GM18951 (cell line): Measurements from ENCODE around the gene TRIM2.

Experiments
- POLR2A ChIP-seq: IDR thresholded peaks from 4 replicates; pipeline ENCODE4 v1.6.1; 2011; ENCODE audit warnings: mild to moderate bottlenecking; ENCODE audit not compliant: insufficient read length, insufficient read depth; ENCODE audit errors: extremely low read depth
- in situ Hi-C: fragments of 300-500 bp; cut with MboI; formaldehyde crosslinking; loops from one replicate; pipeline ENCODE4 v1.12.0; 2022; ENCODE audit warnings: low sequenced_read_pairs, mixed read lengths, inconsistent platforms; ENCODE audit not compliant: unreplicated experiment

The TRIM2 gene

DNA sequence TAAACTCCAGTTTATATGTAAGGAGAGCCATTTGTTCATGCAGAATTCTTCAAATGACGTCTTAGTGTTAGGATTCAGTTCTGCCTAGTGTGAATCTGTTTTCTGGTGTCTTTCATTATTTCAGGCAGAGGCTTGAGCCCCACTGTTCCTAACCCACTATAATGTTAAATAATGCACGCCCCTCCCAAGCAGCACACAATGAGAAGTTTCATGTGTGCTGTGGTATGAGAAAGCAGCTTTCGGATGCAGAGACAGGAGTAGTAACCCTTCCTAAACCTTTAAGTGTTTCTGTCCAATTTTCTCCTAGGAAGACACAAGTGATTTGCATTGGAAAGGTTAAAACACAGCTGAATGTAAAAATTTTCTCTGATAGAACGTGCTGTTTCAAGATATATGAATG, 54.5 kb downstream of the TRIM2 start:
- in situ Hi-C loops: no loop called here

DNA sequence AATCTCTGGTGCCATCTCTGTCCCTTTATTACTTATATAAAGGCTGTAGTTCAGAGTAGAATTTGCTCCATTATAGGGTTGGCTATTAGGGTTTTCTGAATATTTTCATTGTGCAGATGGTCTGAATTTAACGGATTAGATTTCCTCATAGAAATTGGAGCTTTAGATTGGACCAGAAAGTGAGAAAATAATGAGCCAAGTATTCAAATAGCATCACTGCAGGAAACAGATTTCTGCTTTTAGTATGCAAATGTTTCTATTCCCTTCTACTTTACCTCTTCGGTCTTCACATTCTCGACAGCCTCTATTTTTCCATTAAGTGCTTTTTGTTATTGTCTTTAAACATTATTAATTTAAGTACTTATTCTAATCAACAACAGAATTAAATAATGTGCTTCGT, 55.4 kb downstream of the TRIM2 start:
- in situ Hi-C loops: no loop called here

More for the DNA sequence above, 54.5 kb downstream of the TRIM2 start:
- no peak for TF ChIP-seq POLR2A

DNA sequence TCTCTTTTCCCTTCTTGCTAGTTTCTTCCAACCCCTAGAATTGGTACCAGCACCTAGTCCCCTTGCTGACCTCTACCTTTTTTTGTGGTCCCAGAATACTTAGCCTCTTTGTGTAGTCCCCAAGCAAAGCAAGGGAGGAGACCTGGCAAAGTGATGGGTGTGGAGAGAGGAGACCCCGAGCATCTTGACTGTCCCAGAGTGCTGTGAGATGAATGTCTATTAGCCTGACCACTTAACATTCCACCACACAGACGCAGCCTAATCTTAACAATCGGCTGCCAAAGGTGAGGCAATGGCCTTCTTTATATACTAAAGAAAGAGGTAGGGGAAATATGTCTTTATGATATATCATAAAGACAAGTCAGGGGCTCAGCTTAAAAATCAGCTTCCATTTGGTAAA, 55.9 kb downstream of the TRIM2 start:
- TF ChIP-seq POLR2A: no peak

More for the DNA sequence above, 55.4 kb downstream of the TRIM2 start:
- TF ChIP-seq POLR2A: no peak

DNA sequence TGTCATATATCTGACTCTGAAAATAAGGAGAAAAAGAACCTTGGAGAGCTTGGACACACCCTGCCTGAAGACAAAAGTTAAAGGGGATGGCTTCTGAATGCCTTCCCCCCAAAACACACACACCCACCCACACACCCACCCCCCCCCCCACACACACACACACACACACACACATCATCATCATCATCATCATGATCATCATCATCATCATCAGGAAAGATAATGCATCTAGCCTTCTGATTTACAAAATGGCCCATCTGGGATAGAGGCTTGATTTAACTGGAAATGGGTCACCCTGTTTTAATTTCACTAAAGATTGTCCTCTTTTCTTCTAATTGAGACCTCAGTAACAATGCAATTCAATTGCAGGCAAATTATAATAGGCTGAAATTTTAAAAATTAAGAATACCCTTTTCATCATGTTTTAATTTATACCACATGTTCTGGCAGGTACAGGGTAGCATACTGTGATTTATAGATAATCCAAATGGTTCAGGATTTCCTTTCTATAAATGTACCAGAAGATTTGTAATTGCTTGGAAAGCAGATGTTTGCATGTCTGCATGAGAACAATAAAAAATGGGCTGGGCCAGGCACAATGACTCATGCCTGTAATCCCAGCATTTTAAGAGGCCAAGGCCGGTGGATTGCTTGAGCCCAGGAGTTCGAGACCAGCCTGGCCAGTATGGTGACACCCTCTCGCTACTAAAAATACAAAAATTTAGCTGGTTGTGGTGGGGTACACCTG, 56.5 kb downstream of the TRIM2 start:
- TF ChIP-seq POLR2A: no peak
- in situ Hi-C loops: no loop called here

More for the DNA sequence above, 55.9 kb downstream of the TRIM2 start:
- in situ Hi-C loops: no loop called here

DNA sequence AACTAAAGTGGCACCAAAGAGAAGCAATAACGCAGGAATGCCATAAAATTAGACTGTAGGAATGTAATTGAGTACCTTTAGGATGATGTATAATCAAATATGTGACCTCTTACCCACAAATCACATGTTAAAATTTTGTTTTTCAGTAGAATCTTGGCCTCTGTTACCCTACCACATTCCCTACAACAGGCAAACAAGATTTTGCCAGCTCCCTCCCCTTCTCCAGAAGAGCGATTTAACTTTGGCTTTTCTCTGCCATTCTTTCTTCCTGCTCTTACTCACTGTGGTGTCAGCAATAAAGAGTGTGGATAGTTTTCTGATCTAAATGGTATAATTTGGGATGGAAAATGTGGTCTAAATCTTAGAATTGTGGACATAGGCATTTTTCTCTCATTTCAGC, 57.2 kb downstream of the TRIM2 start:
- in situ Hi-C loops: no loop called here
- TF ChIP-seq POLR2A: no peak

DNA sequence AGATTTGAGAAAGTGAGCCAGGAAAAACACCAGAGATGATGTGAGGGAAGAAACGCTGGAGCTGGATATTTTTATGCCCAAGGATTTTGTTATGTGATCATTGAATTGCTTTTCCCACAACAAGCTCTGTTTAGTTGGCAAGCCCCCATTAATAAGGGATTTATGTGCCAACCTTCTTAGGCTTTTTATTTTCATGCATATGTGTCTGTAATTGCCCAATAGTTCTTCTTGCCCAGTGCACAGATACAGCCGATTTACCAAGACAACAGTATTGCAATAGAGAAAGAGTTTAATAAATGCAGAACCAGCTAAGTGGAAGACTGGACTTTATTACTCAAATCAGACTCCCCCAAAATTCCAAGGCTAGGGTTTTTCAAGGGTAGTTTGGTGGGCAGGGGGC, 57.7 kb downstream of the TRIM2 start:
- no peak for TF ChIP-seq POLR2A
- in situ Hi-C loops: no loop called here

DNA sequence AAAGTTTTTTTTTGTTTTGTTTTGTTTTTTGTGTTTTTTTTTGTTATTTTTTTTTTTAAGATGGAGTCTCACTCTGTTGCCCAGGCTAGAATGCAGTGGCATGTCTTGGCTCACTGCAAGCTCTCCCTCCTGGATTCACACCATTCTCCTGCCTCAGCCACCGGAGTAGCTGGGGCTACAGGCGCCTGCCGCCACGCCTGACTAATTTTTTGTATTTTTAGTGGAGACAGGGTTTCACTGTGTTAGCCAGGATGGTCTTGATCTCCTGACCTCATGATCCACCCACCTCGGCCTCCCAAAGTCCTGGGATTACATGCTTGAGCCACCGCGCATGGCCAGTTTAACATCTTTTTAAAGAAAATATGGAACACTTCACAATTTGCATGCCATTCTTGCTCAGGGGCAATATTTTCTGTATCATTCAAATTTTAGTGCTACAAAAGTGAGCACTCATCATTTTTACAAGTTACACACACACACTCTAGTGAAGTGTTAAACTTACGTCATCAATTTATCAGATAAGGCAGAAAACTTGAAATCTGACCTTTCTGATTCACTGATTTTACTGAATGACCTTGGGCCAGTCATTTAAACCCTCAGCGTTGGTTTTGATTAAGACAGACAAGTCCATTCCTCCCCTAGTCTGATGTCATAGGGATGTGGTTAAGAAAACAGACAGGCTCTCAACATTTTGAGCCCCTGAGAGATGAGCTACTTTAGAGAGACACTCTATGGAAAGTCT, 61.2 kb downstream of the TRIM2 start:
- no peak for TF ChIP-seq POLR2A
- in situ Hi-C loops: no loop called here

DNA sequence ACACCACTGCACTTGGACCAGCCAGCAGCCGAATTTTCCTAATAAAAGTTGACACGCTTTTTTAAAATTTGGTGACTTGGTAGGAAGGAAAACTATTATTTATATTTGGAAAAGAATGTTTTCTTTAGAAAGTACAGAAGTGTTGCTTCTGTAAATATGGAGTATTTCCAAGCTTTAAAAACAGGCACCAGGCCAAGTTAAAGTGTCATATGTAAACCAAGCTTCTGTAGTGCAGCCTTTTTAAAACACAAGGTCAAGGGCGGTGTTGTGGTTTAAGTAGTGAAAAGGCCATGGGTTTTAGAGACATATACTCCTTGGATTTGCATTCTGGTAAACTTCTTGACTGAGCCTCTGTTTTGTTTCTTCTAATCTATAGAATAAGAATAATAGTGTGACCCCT, 62.7 kb downstream of the TRIM2 start:
- in situ Hi-C loops: no loop called here
- no peak for TF ChIP-seq POLR2A

DNA sequence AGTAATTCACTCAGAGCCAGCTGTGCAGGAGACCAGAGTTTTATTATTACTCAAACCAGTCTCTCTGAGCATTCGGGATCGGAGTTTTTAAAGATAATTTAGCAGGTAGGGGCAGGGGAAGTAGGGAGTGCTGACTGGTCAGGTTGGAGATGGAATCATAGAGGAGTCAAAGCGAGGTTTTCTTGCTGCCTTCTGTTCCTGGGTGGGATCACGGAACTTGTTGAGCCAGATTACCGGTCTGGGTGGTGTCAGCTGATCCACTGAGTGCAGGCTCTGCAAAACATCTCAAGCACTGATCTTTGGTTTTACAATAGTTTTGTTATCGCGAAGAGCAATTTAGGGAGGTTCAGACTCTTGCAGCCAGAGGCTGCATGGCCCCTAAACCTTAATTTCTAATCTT, 63.6 kb downstream of the TRIM2 start:
- in situ Hi-C loops: no loop called here
- TF ChIP-seq POLR2A: no peak

DNA sequence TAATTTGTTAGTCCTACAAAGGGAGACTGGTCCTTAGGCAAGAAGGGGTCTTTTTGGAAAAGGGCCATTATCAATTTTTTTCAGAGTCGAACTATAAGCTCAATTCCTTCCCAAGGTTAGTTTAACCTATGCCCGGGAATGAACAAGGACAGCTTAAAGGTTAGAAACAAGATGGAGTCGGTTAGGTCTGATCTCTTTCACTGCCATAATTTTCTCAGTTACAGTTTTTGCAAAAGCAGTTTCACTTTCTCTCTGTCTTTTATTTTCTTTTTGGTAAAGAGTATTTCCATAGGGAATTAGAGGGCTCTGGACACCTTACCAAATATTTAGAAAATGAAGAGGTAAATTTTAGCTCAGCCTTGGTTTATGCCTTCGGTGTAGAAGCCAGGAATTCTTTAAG, 64.1 kb downstream of the TRIM2 start:
- TF ChIP-seq POLR2A: no peak
- in situ Hi-C loops: no loop called here

DNA sequence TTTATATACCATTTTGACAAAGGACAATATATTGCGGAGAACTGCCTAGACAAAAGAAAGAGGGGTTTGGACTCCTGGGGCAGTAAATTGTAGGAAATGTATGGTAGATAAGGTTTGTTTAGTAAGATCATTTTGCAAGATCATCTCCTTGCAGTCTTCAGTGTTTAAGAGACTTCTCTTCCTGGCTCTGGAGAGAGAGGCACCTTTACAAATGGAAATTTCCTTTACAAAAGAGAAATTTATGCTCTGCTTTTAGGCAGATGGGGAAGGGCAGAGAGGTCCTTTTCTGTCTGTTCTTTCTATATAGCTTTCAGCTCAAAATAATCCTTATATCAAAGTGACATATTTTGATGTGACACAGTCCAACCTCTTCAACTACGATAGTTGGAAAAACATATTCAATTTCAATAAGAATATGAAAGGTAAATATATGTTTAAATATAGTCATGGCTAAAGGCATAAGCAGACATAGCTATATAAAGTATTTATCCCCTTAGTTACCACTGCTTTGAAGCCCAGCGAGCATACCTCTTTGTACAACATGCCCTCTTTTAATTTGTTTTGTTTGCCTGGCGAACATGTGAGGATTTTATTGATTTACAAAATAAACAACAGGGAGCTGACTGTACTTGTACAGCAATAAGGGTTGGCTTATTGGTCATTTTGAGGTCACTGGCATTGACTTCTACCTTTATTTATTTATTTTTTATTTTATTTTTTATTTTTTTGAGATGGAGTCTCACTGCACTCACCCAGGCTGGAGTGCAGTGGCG, 65.2 kb downstream of the TRIM2 start:
- TF ChIP-seq POLR2A: no peak
- in situ Hi-C loops: no loop called here

DNA sequence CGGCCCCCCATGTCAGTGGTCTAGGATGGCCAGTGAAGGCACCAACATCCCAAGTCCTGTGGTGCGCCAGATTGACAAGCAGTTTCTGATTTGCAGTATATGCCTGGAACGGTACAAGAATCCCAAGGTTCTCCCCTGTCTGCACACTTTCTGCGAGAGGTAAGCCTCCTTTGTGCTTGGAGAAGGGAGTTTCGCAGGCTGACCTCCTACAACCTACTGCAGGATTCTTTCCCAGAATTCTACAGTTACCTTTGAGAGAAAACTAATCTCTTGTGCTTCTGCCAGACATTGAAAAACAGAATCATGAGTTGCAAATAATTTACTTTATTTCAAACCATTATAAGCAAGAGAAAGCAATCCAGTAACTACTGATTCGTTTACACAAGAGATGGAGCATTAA, 66.1 kb downstream of the TRIM2 start:
- no peak for TF ChIP-seq POLR2A
- in situ Hi-C loops: no loop called here

DNA sequence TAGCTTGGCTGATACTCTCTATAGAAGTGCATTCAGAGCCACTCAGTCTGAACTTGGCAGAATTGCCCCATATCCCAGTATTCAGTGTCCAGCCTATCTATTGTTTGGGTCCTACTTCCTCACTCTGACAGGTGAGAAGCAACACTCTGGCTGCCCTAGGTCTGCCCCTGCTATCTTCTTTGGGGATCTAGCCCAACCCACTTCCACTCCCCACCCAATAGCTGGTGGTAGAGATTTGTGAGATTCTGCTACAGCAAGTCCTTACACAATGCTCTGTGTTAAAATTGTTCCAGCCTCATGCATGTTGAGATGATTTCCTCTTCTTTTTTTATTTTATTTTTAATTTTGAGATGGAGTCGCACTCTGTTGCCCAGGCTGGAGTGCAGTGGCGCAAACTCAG, 67.6 kb downstream of the TRIM2 start:
- in situ Hi-C loops: no loop called here
- TF ChIP-seq POLR2A: no peak

DNA sequence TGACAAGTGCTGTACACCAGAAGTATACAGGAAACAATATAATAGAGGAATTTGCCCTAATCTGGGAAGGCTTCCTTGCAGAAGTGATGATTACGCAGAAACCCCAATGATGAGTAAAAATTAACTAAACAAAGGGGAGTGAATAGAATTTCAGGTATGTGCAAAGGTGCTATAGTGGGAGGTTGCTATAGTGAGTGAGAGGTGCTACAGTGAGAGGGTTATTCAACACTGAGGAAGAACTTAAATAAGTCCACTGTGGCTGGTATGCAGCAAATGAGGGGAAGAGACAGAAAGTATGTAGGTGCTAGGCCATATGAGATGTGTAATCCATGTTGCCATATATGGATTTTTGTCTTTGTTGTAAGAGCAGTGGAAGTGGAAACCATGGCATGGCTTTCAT, 69.5 kb downstream of the TRIM2 start:
- in situ Hi-C loops: no loop called here
- no peak for TF ChIP-seq POLR2A

DNA sequence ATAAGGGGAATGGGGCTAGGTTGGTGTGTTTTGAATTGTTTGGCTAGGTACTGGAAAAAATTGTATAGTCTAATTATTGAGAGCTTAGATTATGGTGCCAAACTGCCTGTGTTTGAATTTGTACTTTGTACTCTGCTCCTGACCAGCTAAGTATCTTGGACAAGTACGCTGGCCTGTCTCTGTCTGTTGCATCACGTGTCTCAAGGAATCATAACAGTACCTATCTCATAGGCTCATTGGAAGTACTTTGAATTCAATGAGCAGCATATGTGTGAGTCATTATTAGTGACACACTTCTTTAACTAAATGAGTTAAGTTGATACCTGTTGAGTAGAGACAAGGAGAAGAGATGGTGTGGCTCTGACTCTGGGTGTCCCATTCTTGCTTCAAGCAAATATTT, 70.7 kb downstream of the TRIM2 start:
- in situ Hi-C loops: no loop called here
- TF ChIP-seq POLR2A: no peak
